MCF 10A (cell line): ENCODE measurements around the gene HDGF. TPM values are rescaled to one million over a fixed set of nuclear protein-coding genes. Genes with fewer than 3 reads are reported as not detected.

Experiments used
- BruUV-seq: library from RNA; stranded (reverse); fragments of 400-500 nt; replicated peaks from 2 replicates; lab custom pipeline; 2021; lab: Mats Ljungman, UMichigan
- CTCF ChIA-PET: fragments of 300-600 bp; sonication (Branson Sonifier 250); formaldehyde crosslinking; extraction: SDS; loops from one replicate; lab custom pipeline; 2021; ENCODE audit warnings: antibody characterized with exemption, inconsistent platforms; lab: Yijun Ruan, JAX
- POLR2A ChIA-PET: fragments of 300-600, 350-650 bp; sonication (Branson Sonifier 250); formaldehyde crosslinking; extraction: SDS; loops from one replicate; lab custom pipeline; 2020; ENCODE audit warnings: antibody characterized with exemption, inconsistent platforms; lab: Yijun Ruan, JAX
- DNase-seq: peaks from one replicate; pipeline ENCODE4 v3.0.0-alpha.2; 2018; ENCODE audit not compliant: unreplicated experiment
- H3K27ac Mint-ChIP-seq: one replicate; pipeline ENCODE4 v1.8.0; 2022; ENCODE audit warnings: mild to moderate bottlenecking, low read depth, mixed read lengths; ENCODE audit not compliant: unreplicated experiment
- H3K27me3 Mint-ChIP-seq: one replicate; pipeline ENCODE4 v1.8.0; 2022; ENCODE audit warnings: mixed read lengths; ENCODE audit not compliant: insufficient read depth, unreplicated experiment
- H3K36me3 Mint-ChIP-seq: one replicate; pipeline ENCODE4 v1.8.0; 2022; ENCODE audit warnings: mild to moderate bottlenecking, moderate library complexity, mixed read lengths; ENCODE audit not compliant: insufficient read depth, unreplicated experiment
- H3K4me1 Mint-ChIP-seq: one replicate; pipeline ENCODE4 v1.8.0; 2022; ENCODE audit warnings: mixed read lengths; ENCODE audit not compliant: insufficient read depth, unreplicated experiment
- H3K4me3 Mint-ChIP-seq: one replicate; pipeline ENCODE4 v1.8.0; 2022; ENCODE audit warnings: mild to moderate bottlenecking, moderate library complexity, mixed read lengths; ENCODE audit not compliant: unreplicated experiment
- H3K9me3 Mint-ChIP-seq: one replicate; pipeline ENCODE4 v1.8.0; 2022; ENCODE audit warnings: mixed read lengths; ENCODE audit not compliant: unreplicated experiment
- CTCF ChIP-seq: fragments of 200-600 bp; IDR thresholded peaks from one replicate; pipeline ENCODE4 v1.8.0; 2022; ENCODE audit warnings: antibody characterized with exemption, mild to moderate bottlenecking; ENCODE audit not compliant: unreplicated experiment
- intact Hi-C: fragments of 100-400 bp; cut with micrococcal nuclease; formaldehyde crosslinking; loops from 2 replicates; pipeline ENCODE4 v1.14.1; 2022
- total RNA-seq: library from RNA; stranded (reverse); gene quantifications from 2 replicates; pipeline ENCODE4 v1.2.3, GENCODE V29; 2022

The HDGF gene
- total RNA-seq, 1 experiment from 2014 or later, result 707 TPM

GRCh38 chr1:156795787-156796186, 44.3 kb upstream of the HDGF start:
- CTCF ChIA-PET, result interaction anchor here (0.6 to 15.6 kb wide), 25 partner anchors 12 to 294 kb away, joined by 3 to 237 read pairs (median 5); partner anchors contain the start of genes INSRR, METTL25B, NTRK1 and PEAR1

DNA sequence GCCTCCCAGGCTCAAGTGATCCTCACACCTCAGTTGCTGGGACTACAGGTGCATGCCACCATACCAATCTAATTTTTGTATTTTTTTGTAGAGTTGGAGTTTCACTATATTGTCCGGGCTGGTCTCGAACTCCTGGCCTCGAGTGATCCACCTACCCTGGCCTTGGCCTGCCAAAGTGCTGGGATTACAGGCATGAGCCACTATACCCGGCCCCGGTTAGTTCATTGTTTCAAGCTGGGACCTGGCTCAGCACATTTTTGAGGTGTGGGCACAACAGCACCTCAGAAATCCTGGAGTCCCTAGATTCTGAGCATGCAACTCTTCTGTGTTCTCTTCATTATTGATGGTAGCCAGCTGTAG, 43.9 kb upstream of the HDGF start:
- TF ChIP-seq CTCF, result no peak
- Mint-ChIP-seq H3K27me3 (no peaks in the 10 kb centered on the region), H3K27ac (no peak overlapping the region), H3K4me3 (no peak overlapping the region), H3K4me1 (no peaks in the 10 kb centered on the region), H3K9me3 (no peaks in the 10 kb centered on the region), H3K36me3 (peaks cover 94% of the 10 kb centered on the region)
- POLR2A ChIA-PET, result interaction anchor here (1.1 kb wide), 1 partner anchor 11 kb away, joined by 3 read pairs; no protein-coding TSS in a partner anchor
- CTCF ChIA-PET, result interaction anchor here (0.5 to 15.6 kb wide), 16 partner anchors 12 to 157 kb away, joined by 3 to 237 read pairs (median 8); partner anchors contain the start of genes INSRR, METTL25B, NTRK1 and PEAR1
- intact Hi-C loops, result no loop called here
- DNase-seq, result no peak
- BruUV-seq, result no TSS peak

More at GRCh38 chr1:156795787-156796186, 44.3 kb upstream of the HDGF start:
- BruUV-seq, result no TSS peak
- H3K9me3 Mint-ChIP-seq, result no peaks in the 10 kb centered on the region
- H3K27me3 Mint-ChIP-seq, result no peaks in the 10 kb centered on the region
- intact Hi-C loops, result loop anchor here (2.0 kb wide), 1 partner anchor 133 kb away; no protein-coding TSS in a partner anchor
- H3K36me3 Mint-ChIP-seq, result peaks cover 98% of the 10 kb centered on the region
- H3K27ac Mint-ChIP-seq, result no peak overlapping the region
- no peak for DNase-seq
- POLR2A ChIA-PET, result interaction anchor here (1.4 kb wide), 1 partner anchor 94 kb away, joined by 4 read pairs; no protein-coding TSS in a partner anchor
- H3K4me3 Mint-ChIP-seq, result no peak overlapping the region
- no peaks in the 10 kb centered on the region for H3K4me1 Mint-ChIP-seq
- no peak for TF ChIP-seq CTCF

DNA sequence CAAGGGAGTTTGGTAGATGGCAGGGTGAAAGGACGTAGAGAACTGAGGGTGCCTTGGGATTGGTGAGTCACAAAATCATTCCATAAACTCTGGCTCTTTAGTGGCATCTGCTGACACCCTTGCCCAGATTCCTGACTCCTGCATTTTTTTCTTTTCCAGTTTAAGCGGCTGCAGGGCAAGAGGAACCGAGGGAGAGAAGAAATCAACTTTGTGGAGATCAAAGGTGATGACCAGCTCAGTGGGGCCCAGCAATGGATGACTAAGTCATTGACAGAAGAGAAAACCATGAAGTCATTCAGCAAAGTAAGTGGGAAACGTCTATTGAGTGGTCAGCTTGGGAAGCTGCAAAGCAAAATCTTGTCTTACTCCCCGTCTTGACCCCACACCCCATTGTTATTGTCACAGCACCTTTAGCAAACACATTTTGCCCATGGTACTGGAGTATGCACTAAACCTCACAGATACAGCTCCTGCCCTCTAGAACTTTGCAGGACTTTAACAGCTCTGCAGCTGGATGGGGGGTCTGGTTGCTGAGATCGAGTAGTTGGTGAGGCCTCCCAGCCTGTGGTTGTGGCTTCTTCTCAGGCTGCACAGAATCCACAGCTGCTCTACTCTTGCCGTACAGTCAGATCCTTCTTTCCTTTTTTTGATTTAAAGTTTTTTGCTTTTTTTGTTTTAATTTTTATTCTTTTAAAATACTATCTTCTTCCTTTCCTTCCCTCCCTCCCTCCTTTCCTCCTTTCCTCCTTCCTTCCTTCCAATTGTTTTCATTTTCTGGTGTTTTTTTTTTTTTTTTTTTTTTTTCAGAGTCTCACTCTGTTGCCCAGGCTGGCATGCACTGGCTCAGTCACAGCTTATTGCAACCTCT, 43.3 kb upstream of the HDGF start:
- Mint-ChIP-seq H3K4me1 (no peaks in the 10 kb centered on the region), H3K36me3 (peaks cover 93% of the 10 kb centered on the region), H3K27me3 (no peaks in the 10 kb centered on the region), H3K9me3 (no peaks in the 10 kb centered on the region), H3K27ac (no peak overlapping the region), H3K4me3 (no peak overlapping the region)
- ChIA-PET CTCF (interaction anchor here (0.5 to 15.6 kb wide), 16 partner anchors 11 to 1912 kb away, joined by 3 to 237 read pairs (median 4); partner anchors contain the start of genes INSRR, METTL25B, NTRK1 and PEAR1), POLR2A (interaction anchor here (0.8 to 1.1 kb wide), 2 partner anchors 11 to 68 kb away, joined by 3 read pairs; no protein-coding TSS in a partner anchor)
- no peak for TF ChIP-seq CTCF
- no TSS peak for BruUV-seq
- no peak for DNase-seq
- intact Hi-C loops, result no loop called here

- no TSS peak for BruUV-seq
- DNase-seq, result no peak
- ChIA-PET POLR2A (no interaction called here), CTCF (interaction anchor here (0.5 to 15.6 kb wide), 12 partner anchors 8 to 100 kb away, joined by 3 to 237 read pairs (median 4); partner anchors contain the start of genes PEAR1 and PRCC)
- H3K27me3 Mint-ChIP-seq, result no peaks in the 10 kb centered on the region
- no peaks in the 10 kb centered on the region for H3K9me3 Mint-ChIP-seq
- intact Hi-C loops, result no loop called here
- peaks cover 94% of the 10 kb centered on the region for H3K36me3 Mint-ChIP-seq
- TF ChIP-seq CTCF, result no peak
- no peaks in the 10 kb centered on the region for H3K4me1 Mint-ChIP-seq
- H3K27ac Mint-ChIP-seq, result no peak overlapping the region
- no peak overlapping the region for H3K4me3 Mint-ChIP-seq
Observed at GRCh38 chr1:156789621-156790318, 38.3 kb upstream of the HDGF start.
